GM18870 (cell line): Measurements from ENCODE around the gene AKNA.

Experiments
- ATAC-seq: cut with Tn5 transposase; IDR thresholded peaks from one replicate; pipeline ENCODE4 v1.9.1; 2021; ENCODE audit warnings: moderate library complexity; ENCODE audit not compliant: unreplicated experiment

AKNA gene

GRCh38 chr9:114289571-114290481 is 98.0 kb downstream of the AKNA start:
- ATAC-seq: no peak

GRCh38 chr9:114289106-114289505 is 98.7 kb downstream of the AKNA start:
- ATAC-seq: no peak

DNA sequence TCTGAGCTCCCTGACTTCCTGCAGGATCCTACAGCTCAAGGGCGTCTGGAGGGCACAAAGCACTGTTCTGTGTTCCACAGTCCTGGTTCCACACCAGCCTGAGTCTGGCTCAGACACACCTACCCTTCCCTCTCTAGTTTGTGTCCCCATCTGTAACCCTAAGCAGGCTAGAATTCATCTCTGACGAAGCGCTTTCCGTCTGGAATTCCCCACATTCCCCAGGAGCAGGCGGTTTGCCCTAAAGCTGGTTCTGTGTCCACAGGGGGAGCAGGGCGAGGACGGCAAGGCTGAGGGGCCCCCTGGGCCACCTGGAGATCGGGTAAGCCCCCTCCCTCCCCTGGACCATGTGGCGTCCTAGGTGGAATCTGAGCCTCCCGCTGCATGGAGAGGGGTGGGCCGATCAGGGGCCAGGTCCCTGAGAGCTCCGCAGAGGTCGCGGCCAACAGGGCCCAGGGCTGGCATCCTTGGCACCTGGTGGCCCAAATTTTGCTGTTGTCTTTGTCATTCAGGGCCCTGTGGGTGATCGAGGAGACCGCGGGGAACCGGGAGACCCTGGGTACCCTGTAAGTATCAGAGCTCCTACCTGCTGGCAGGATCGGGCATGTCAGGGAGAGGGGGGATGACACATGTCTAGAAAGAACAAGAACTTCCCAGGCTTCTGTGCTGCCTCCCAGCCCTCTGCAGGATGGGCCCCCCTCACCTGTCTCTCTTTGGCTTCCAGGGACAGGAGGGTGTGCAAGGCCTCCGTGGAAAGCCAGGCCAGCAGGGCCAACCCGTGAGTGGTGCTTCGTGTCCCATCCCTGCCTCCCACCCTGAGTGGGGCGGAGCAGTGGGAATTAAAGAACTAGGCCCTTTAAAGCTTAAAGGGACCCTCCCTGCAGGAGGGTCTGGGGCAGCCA is 99.3 kb downstream of the AKNA start:
- ATAC-seq: no peak

DNA sequence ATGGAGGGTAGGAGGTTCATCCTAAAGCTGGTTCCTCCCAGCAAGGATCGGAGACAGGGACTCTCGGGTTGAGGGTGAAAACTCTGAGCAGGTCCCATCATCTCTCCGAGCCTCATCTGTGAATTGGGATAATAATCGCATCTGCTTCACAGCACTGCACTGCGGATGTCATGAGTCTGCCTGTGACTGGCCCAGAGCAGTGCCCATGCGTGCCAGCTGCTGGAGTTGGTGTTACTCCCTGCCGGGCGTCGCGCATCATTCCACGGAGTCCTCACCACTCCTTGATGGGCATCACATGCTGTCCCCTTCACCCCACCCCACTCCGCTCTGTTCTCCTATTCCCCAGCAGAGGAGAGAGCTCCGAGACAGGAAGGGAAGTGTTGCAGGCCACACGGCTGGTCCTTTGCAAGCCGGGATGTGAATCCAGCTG is 100.0 kb downstream of the AKNA start:
- no peak for ATAC-seq

GRCh38 chr9:114287001-114287762 is 100.6 kb downstream of the AKNA start:
- no peak for ATAC-seq

- no peak for ATAC-seq
Observed at GRCh38 chr9:114286146-114286679, 101.6 kb downstream of the AKNA start.

DNA sequence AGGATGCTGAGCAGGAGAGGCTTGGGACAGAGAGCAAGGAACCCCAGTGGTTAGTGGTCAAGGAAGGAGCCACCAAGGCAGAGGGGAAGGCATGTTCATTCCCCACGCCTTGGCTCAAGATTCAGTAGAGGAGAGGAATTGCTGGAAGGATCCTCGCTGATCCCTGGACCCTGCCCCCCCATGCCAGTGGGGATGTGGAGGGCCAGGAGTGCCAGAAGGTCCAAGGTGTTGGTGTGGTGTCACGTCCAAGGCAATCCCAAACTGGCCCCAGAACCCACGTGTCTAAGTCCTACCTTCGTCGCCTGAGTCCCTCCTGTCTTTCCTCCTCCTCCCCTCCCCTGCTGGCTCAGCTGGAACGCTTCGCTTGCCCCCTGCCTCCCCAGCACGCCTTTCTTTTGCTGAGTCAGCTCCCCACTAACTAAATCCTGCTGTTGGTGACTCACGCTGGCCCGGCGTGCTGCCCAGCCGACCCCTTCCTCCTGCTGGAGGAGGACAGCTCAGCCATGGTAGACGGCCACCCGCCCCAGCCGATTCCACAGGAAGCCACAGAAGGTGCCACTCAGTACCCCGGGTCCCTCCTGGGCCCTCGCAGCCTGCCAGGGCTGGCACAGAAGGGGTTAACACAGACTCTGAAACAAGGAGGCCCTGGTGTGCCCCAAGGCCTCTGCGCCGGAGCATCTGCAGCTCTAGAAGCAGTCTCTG is 102.5 kb downstream of the AKNA start:
- ATAC-seq: no peak

DNA sequence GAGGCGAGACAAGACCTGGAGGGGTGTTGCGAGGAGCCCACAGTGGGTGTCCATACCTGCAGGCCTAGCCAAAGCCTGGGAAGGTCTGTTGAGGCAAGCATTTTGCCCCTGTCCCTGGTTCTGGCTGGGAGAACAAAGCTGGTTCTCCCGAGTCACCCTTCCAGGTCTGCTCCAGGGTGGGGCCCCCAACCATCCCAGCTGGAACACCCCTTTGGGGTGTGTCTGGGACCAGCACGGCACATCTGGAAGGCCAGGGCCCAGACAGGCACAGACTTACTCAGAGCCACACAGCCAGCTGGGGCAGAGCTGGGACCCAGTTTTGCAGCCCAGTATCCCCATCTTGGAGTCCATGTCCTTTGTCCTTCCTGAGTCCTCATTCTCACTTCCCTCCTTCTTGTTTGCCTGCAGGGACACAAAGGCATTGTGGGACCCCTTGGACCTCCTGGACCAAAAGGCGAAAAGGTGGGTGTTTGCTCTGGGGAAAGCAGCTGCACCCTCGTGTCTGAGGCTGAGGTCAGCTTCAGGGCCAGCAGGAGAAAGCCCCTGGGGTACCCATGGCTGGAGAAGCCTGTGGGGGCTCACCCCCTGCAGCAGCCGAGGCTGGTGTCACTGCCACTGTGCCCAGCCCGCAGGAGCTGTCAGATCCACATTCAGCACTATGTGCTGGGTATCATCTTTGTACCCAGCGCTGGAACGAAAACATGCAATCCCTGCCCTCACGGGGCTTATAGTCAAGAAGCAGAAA is 103.3 kb downstream of the AKNA start:
- ATAC-seq: no peak
